GM12801 (cell line): ENCODE results near the gene SLC51B.

Source experiments
- TF ChIP-seq, protein P1 (sequence below): IDR thresholded peaks from one replicate; pipeline ENCODE4 v1.5.1; 2011; ENCODE audit warnings: control low read depth; ENCODE audit not compliant: insufficient read length; ENCODE audit errors: extremely low read depth

SLC51B gene

DNA sequence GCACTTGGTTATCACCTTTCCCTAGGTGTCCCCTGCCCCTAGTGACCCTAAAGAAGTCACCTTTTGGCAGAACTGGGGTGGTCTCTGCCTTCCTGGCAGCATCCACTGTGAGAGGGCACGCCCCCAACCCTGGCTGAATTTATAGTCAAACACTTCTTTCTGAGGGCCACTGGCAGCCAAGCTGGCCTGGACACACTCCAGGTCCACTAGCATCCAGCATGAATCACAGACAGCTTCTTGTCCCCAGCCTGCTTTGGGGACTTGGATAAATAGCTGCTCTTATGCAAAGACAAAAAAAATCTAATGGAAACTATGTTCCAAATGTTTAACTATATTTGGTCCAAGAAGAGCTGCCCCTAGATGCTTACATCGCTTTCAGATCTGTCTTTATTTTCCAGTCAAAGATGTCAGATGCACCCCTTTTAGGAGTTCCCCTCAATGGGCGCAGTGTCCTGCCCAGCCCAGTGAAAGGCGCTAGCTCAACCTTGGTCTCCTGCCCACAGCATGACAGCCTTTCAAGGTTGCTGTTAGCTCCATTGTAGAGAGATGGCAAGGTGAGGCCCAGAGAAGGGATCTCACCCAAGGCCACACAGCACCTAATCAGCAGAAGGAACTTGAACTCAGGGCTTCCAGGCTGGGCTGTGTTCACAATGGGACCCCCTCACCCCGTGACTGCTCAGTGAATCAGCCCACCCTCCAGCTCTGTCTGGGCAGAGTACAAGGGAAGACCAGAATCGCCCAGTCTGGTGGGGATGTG is 15.6 kb downstream of the SLC51B start:
- TF ChIP-seq, protein P1, sequence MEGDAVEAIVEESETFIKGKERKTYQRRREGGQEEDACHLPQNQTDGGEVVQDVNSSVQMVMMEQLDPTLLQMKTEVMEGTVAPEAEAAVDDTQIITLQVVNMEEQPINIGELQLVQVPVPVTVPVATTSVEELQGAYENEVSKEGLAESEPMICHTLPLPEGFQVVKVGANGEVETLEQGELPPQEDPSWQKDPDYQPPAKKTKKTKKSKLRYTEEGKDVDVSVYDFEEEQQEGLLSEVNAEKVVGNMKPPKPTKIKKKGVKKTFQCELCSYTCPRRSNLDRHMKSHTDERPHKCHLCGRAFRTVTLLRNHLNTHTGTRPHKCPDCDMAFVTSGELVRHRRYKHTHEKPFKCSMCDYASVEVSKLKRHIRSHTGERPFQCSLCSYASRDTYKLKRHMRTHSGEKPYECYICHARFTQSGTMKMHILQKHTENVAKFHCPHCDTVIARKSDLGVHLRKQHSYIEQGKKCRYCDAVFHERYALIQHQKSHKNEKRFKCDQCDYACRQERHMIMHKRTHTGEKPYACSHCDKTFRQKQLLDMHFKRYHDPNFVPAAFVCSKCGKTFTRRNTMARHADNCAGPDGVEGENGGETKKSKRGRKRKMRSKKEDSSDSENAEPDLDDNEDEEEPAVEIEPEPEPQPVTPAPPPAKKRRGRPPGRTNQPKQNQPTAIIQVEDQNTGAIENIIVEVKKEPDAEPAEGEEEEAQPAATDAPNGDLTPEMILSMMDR: no peak

DNA sequence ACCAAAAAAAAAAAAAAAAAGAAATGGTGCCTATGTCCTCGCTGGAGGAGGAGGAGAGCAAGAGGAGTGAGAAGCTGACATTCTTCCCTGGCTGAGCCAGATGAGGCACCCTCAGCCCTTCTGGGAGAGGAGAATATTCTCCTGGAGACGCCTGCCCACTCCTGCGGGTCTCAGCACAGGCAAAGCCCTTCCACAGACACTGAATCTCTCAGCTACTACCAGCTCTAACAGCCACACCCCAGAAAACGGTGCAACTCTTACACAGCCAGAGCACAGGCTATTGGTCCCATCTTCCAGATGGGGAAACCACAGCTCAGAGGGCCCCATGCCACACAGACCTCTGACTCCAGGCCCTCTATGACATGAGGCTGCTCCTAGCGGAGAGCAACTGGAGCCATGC is 16.9 kb downstream of the SLC51B start:
- TF ChIP-seq, protein P1: no peak

DNA sequence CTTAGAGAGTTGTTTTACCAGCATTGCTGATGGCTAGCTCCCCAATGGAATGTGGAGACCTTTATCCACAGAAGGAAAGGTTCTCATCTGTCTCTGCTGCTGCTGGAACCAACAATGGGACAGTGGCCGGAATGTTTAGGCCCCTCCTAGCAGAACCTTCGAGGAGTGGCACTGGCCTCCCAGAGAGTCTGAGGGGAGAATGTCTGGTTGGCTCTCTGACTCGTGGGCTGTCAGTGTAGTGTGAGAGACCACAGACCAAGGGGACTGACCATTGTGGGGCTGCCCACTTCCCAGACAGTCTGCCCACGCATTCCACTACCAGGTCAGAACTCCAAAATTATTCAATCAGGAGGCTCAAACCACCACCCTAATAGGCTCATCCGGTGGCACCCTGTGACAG is 17.5 kb downstream of the SLC51B start:
- TF ChIP-seq, protein P1: no peak

DNA sequence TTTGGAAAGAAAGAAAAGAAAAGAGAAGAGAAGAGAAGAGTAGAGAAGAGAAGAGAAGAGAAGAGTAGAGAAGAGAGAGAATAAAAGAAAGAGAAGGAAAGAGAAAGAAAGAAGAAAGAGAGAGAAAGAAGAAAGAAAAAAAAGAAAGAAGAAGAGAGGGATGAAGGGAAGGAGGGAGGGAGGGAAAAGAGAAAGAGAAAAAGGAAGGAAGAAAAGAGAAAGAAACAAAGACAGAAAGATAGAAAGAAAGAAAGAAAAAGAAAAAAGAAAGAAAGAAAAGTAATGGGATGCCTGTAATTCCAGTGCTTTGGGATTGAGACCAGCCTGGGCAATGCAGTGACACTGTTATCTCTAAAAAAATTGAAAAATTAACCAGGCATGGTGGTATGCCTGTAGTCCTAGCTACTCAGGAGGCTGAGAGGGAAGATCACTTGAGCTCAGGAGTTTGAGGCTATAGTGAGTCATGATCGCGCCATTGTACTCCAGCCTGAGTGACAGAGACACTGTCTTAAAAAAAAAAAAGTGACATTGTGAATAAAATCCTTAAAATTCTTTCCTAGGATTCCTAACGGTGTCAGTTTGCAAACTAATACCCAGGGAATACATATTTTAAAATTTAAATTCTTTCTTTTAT is 20.9 kb downstream of the SLC51B start:
- TF ChIP-seq, protein P1: no peak

DNA sequence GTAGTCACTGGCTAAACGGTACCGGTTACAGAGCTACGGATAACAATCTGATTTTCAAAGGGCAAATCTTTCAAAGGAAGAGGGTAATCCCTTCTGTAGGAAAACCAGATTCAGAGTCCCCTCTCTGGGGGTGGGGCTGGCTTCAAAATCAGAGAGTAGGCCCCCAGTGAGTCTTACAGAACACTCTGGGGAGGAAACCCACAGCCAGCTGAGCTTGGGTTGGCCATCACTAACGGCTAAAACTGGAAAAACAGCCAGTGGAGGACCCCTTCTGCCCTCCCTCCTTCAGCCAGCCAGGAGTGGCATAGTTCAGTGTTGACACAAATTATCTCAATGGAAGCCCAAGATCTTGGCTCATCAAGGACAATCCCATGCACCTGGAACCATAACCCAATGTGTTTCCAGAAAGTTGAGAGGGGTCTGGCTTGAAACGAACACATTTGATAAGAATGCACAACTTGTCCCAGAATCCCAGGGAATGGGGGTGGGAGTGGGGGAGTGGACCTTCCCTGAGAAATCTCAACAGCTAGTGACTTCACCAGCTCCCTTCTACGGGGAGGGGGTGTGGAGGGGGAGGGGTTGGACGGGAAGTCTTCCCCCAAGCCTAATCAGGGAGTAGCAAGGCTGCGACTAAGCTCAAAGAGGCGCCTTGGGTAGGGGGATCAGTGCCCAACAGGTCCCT is 21.6 kb downstream of the SLC51B start:
- TF ChIP-seq, protein P1: no peak

DNA sequence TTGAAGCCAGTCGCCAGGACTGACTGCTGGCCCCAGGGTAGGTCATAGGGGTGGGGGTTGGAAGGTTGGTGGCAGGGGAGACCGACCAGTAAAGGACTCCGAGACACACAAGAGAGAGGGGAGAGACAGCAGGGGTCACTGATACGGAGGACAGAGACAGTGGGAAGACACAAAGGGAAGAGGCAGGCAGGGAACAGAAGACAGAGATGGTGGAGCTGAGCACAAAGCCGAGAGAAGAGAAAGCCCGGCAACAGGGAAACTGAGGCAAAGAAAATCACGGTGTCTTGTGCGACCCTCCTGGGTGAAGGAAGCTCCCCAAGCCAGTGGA is 22.1 kb downstream of the SLC51B start:
- TF ChIP-seq, protein P1: no peak

DNA sequence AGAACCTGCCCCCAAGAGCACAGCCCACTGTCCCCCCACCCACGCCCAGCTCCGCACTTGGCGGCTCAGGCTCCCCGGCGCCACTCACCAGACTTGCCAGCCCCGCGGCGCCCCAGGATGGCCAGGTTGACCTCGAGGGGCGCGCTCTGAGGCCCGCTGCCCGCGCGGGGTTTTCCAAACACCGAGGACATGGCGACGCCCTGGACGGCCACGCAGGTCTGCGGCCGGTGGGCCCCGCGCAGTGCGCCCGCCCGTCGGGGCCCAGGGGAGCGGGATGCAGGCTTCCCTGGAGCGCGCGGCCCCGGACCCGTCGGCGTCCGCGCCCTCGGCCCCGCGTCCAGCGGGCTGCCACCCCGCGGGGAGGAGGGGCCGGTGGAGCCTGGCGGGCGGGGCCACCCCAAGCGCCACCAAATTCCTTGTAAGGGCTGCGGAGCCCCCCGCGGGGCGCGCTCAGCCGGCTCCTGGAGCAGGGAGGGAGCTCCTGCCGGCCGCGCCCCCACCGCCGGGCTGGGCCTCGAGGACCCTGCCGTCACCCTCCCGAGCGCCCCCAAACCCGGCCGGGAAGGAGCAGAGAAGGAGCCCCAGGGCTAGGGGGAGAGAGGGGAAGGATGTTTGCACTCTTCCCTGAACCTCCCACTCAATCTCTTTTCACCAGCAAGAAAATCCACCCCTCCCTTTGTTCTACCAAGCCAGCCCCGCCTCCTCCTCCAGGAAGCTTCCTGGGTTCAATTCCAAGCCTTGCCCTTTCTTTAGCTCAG is 22.6 kb downstream of the SLC51B start, which contains the start of gene RASL12:
TSS of gene RASL12 (minus strand) at position 347 of the 758 bp plus-strand sequence. CDS start at position 191, 156 bp downstream.
- TF ChIP-seq, protein P1: no peak
